ENCODE measurements around the gene CEBPB. TPM values are rescaled to one million over a fixed set of nuclear protein-coding genes. Genes with fewer than 3 reads are reported as not detected.

The CEBPB gene
- total RNA-seq, 1 experiment from 2014 or later, result 183 TPM

GRCh38 chr20:50192364-50193198, 2.0 kb downstream of the CEBPB start:
- no peaks in the 10 kb centered on the region for H3K27me3 ChIP-seq (replicated peaks; ENCODE audit: control insufficient read depth, insufficient read depth, low read length)
- Mint-ChIP-seq H3K36me3 (ENCODE audit: insufficient read depth, unreplicated experiment) (peaks cover 73% of the 10 kb centered on the region), H3K4me1 (ENCODE audit: low read depth, unreplicated experiment) (peaks cover 56% of the 10 kb centered on the region), H3K27me3 (ENCODE audit: insufficient read depth, unreplicated experiment) (no peaks in the 10 kb centered on the region), H3K4me3 (ENCODE audit: unreplicated experiment) (peak overlapping the region; percentile 94), H3K27ac (ENCODE audit: unreplicated experiment) (peak overlapping the region; percentile 99), H3K9me3 (ENCODE audit: unreplicated experiment) (no peaks in the 10 kb centered on the region)
- ChIA-PET CTCF (interaction anchor here (0.6 to 5.5 kb wide), 5 partner anchors 14 to 272 kb away, joined by 3 to 31 read pairs (median 5); no protein-coding TSS in a partner anchor), POLR2A (interaction anchor here (0.5 to 3.0 kb wide), 3 partner anchors 24 to 738 kb away, joined by 4 to 32 read pairs (median 7); partner anchors contain the start of gene PEDS1)
- no peaks in the 10 kb centered on the region for H3K9me3 ChIP-seq
- peaks cover 2% of the 10 kb centered on the region; the same call in 1 of the 2 replicates for H3K36me3 ChIP-seq (ENCODE audit: control insufficient read depth, insufficient read depth, low read length)
- intact Hi-C loops (cut with micrococcal nuclease; ENCODE audit: unreplicated experiment), result loop anchor here (1.0 to 10.0 kb wide), 3 partner anchors 24 to 572 kb away; no protein-coding TSS in a partner anchor
- peak; percentile 97 to 98 for DNase-seq
- H3K4me3 ChIP-seq (ENCODE audit: low read depth, low read length), result peak overlapping the region; percentile 96
- TF ChIP-seq CTCF (IDR thresholded peaks at IDR 0.05; ENCODE audit: insufficient read depth in 1 of 2, low read depth in 1 of 2, low read length in 1 of 2, severe bottlenecking in 1 of 2, unreplicated experiment in 1 of 2), result no peak
- no TSS peak for BruUV-seq (replicated peaks)
- peaks cover 42% of the 10 kb centered on the region for H3K4me1 ChIP-seq

GRCh38 chr20:50193199-50193835, 2.7 kb downstream of the CEBPB start:
- peak in 1 of 2 experiments; percentile 4 for TF ChIP-seq CTCF (IDR thresholded peaks at IDR 0.05; ENCODE audit: insufficient read depth in 1 of 2, low read depth in 1 of 2, low read length in 1 of 2, severe bottlenecking in 1 of 2, unreplicated experiment in 1 of 2)
- intact Hi-C loops (cut with micrococcal nuclease; ENCODE audit: unreplicated experiment), result loop anchor here (5.0 to 10.0 kb wide), 2 partner anchors 194 to 571 kb away; no protein-coding TSS in a partner anchor
- H3K27me3 Mint-ChIP-seq (ENCODE audit: insufficient read depth, unreplicated experiment), result no peaks in the 10 kb centered on the region
- peak in 1 of 2 experiments; percentile 65 for DNase-seq
- H3K9me3 Mint-ChIP-seq (ENCODE audit: unreplicated experiment), result no peaks in the 10 kb centered on the region
- H3K4me3 ChIP-seq (ENCODE audit: low read depth, low read length), result peak overlapping the region; percentile 96
- H3K36me3 ChIP-seq (ENCODE audit: control insufficient read depth, insufficient read depth, low read length), result peaks cover 2% of the 10 kb centered on the region; the same call in 1 of the 2 replicates
- CTCF ChIA-PET, result interaction anchor here (0.6 kb wide), 1 partner anchor 14 kb away, joined by 3 read pairs; no protein-coding TSS in a partner anchor
- H3K27ac Mint-ChIP-seq (ENCODE audit: unreplicated experiment), result peak overlapping the region; percentile 99
- no peaks in the 10 kb centered on the region for H3K27me3 ChIP-seq (replicated peaks; ENCODE audit: control insufficient read depth, insufficient read depth, low read length)
- H3K36me3 Mint-ChIP-seq (ENCODE audit: insufficient read depth, unreplicated experiment), result peaks cover 77% of the 10 kb centered on the region
- H3K4me1 ChIP-seq, result peaks cover 37% of the 10 kb centered on the region
- no TSS peak for BruUV-seq (replicated peaks)
- H3K4me3 Mint-ChIP-seq (ENCODE audit: unreplicated experiment), result peak overlapping the region; percentile 94
- peaks cover 49% of the 10 kb centered on the region for H3K4me1 Mint-ChIP-seq (ENCODE audit: low read depth, unreplicated experiment)
- POLR2A ChIA-PET, result no interaction called here
- H3K9me3 ChIP-seq, result no peaks in the 10 kb centered on the region

DNA sequence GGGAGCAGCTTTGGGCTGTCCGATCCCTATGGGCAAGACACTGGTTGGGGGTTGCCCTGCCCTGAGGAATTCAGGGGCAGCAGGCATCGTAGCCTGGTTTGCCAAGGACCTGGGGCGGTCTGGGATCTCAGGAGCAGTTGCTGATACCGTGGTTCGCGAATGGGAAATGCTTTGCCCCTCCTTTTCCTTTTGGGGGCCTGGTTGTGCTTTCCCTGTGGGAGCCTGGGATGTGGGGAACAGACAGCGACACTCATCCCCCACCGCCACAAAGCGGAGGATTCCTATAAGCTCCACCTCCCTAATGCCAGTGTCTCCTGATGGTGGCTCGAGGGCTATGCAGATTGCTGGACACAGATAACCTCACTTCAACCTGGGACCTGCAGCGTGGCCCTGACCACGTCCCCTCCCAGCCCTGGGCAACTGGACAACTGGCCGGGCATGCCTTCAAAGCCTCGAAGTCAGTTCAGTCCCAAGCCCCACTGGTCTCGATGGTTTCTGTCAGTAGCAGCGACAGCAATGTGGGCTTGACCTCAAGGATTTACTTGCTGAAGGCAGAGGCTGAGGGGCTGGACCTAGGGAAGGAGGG, 3.3 kb downstream of the CEBPB start:
- no peaks in the 10 kb centered on the region for H3K27me3 Mint-ChIP-seq (ENCODE audit: insufficient read depth, unreplicated experiment)
- H3K4me3 ChIP-seq (ENCODE audit: low read depth, low read length), result no peak overlapping the region
- H3K27ac Mint-ChIP-seq (ENCODE audit: unreplicated experiment), result peak overlapping the region; percentile 99
- no peaks in the 10 kb centered on the region for H3K27me3 ChIP-seq (replicated peaks; ENCODE audit: control insufficient read depth, insufficient read depth, low read length)
- H3K9me3 Mint-ChIP-seq (ENCODE audit: unreplicated experiment), result no peaks in the 10 kb centered on the region
- DNase-seq, result no peak
- intact Hi-C loops (cut with micrococcal nuclease; ENCODE audit: unreplicated experiment), result loop anchor here (5.0 to 10.0 kb wide), 2 partner anchors 193 to 571 kb away; no protein-coding TSS in a partner anchor
- no peaks in the 10 kb centered on the region for H3K9me3 ChIP-seq
- CTCF ChIA-PET, result no interaction called here
- H3K36me3 ChIP-seq (ENCODE audit: control insufficient read depth, insufficient read depth, low read length), result peaks cover 2% of the 10 kb centered on the region; the same call in 1 of the 2 replicates
- H3K4me3 Mint-ChIP-seq (ENCODE audit: unreplicated experiment), result peak overlapping the region; percentile 94
- peaks cover 44% of the 10 kb centered on the region for H3K4me1 Mint-ChIP-seq (ENCODE audit: low read depth, unreplicated experiment)
- no peak for TF ChIP-seq CTCF (IDR thresholded peaks at IDR 0.05; ENCODE audit: insufficient read depth in 1 of 2, low read depth in 1 of 2, low read length in 1 of 2, severe bottlenecking in 1 of 2, unreplicated experiment in 1 of 2)
- no TSS peak for BruUV-seq (replicated peaks)
- H3K4me1 ChIP-seq, result peaks cover 31% of the 10 kb centered on the region
- POLR2A ChIA-PET, result no interaction called here
- H3K36me3 Mint-ChIP-seq (ENCODE audit: insufficient read depth, unreplicated experiment), result peaks cover 81% of the 10 kb centered on the region

All from Caco-2 (cell line).